ENCODE results near the gene MIER3. TPM values are rescaled to one million over a fixed set of nuclear protein-coding genes. Genes with fewer than 3 reads are reported as not detected.

Gene MIER3
- total RNA-seq, 1 experiment from 2014 or later, result 18.6 TPM

DNA sequence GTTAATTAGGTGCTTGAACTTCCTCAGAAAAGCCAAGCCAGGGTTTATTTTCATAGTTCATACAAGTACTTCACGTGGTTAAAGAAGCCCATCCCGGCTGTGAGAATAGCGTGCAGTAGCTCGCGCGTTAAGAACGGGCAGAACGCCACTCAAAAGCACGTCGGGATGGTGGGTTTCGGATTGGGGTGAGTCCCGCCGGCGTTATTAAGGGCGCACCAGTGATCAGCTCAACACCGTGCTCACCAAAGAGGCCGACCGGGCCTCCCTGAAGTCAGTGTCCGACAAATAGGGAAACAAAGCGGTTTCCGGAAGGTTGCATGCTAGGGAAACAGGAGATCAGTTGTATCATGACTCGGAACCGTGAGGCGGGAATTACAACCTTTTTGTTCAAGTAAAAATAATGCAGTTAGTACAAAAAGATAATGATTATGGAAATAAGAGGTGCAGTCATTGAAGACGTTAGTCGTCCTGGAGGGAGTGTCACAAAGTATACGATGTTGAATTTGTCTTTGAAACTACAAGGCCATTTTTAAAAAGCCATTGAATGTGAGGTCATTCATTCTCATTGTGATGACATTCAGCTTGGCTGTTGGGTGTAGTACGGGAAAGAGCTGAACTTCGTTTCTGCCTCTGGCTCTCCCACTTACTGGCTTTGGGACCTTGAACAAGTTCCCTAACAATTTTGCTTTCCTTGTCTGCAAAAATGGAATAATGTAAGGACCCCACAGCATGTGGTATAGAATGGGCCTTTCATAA lies 41.5 kb downstream of the MIER3 start:
- DNase-seq (ENCODE audit: low read depth), result no peak
- in situ Hi-C loops (cut with HindIII; ENCODE audit: low pct_unique_long_range_greater_than_20kb, low sequenced_read_pairs), result no loop called here

- DNase-seq (ENCODE audit: low read depth), result peak; percentile 93
- in situ Hi-C loops (cut with HindIII; ENCODE audit: low pct_unique_long_range_greater_than_20kb, low sequenced_read_pairs), result no loop called here
Observed at GRCh38 chr5:56909294-56910209, 42.4 kb downstream of the MIER3 start, which contains the start of gene SETD9. Gene SETD9, plus strand, starts transcription at chr5:56909596. Its CDS starts 50 bp downstream, at chr5:56909646.

- DNase-seq (ENCODE audit: low read depth), result no peak
- in situ Hi-C loops (cut with HindIII; ENCODE audit: low pct_unique_long_range_greater_than_20kb, low sequenced_read_pairs), result no loop called here
Observed at GRCh38 chr5:56908942-56909293, 43.0 kb downstream of the MIER3 start.

DNA sequence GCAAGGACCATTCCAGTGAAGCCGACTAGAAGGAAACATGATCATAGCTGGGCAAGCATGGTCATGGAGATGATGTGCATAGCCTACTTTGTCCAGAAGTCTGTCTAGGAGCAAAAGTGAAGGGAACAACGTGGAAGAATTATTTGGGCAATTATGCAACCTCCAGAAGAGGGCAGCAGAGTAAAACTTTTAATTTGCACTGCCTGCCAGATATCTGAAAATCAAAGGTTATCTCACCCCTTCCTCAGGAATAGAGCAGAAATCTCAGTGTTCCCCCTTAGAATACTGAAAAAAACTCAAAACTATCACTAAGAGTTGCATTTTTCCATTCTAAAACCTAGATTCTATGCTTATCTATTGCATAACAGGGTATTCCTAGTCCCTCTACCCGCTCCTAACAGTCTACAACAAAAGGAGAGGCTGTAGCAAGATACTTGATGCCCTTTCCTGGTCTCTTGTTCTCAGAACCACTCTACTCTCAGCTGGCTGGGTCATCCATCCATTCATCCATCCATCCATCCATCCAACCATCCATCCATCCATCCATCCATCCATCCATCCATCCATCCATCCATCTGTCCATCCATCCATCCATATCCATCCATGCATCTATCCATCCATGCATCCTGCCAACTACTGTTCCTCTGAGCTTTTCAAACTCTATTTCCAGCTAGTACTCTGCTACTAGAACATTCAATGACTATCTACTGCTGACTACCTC lies 50.9 kb downstream of the MIER3 start:
- peak; percentile 41 for DNase-seq (ENCODE audit: low read depth)
- in situ Hi-C loops (cut with HindIII; ENCODE audit: low pct_unique_long_range_greater_than_20kb, low sequenced_read_pairs), result no loop called here

GRCh38 chr5:56900395-56900794 lies 51.5 kb downstream of the MIER3 start:
- DNase-seq (ENCODE audit: low read depth), result no peak
- in situ Hi-C loops (cut with HindIII; ENCODE audit: low pct_unique_long_range_greater_than_20kb, low sequenced_read_pairs), result no loop called here

DNA sequence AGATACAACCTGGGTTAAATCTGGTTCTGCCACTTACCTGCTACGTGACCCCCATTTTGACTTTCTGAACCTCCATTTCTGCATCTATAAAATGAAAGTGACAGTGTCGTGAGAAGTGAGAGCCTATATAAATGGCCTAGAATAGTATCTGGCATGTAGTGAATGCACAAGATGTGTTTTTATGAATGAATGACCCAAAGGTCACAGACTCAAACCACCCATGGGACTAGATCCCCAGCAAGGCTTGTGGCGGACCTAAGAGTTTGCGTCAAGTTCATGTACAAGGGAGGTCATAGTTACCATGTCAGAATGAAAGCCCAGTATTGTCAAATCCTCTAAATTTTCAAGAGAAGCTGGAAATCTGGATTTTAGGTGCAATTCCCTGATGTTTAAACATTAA lies 53.7 kb downstream of the MIER3 start:
- in situ Hi-C loops (cut with HindIII; ENCODE audit: low pct_unique_long_range_greater_than_20kb, low sequenced_read_pairs), result no loop called here
- no peak for DNase-seq (ENCODE audit: low read depth)

GRCh38 chr5:56896763-56897162 lies 55.2 kb downstream of the MIER3 start:
- in situ Hi-C loops (cut with HindIII; ENCODE audit: low pct_unique_long_range_greater_than_20kb, low sequenced_read_pairs), result no loop called here
- no peak for DNase-seq (ENCODE audit: low read depth)

DNA sequence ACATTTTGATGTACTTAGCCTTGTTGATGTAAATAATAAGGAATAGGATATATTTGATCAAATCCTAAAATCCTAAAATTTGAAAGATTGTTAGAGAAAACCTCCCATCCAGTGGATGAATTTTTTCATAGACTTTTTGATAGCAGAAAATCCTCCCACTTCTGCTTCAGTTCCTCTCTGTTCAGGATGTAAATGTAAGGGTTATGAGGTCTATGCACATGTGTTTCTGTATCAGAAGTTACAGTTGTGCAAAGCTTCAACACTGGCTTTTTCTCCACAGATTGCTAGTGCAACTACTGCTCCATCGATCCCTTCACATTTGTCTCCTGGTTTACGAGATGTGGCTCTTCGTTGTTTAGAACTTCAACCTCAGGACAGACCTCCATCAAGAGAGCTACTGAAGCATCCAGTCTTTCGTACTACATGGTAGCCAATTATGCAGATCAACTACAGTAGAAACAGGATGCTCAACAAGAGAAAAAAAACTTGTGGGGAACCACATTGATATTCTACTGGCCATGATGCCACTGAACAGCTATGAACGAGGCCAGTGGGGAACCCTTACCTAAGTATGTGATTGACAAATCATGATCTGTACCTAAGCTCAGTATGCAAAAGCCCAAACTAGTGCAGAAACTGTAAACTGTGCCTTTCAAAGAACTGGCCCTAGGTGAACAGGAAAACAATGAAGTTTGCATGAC lies 58.5 kb downstream of the MIER3 start:
- no peak for DNase-seq (ENCODE audit: low read depth)
- in situ Hi-C loops (cut with HindIII; ENCODE audit: low pct_unique_long_range_greater_than_20kb, low sequenced_read_pairs), result no loop called here

DNA sequence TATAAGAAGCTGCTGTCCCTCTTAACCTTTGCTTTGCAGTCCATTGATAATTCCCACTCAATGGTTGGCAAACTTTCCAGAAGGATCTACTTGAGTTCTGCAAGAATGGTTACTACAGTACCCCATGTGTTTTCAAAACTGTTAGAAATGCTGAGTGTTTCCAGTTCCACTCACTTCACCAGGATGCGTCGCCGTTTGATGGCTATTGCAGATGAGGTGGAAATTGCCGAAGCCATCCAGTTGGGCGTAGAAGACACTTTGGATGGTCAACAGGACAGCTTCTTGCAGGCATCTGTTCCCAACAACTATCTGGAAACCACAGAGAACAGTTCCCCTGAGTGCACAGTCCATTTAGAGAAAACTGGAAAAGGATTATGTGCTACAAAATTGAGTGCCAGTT lies 70.4 kb downstream of the MIER3 start:
- in situ Hi-C loops (cut with HindIII; ENCODE audit: low pct_unique_long_range_greater_than_20kb, low sequenced_read_pairs), result no loop called here
- DNase-seq (ENCODE audit: low read depth), result no peak

GRCh38 chr5:56876327-56876726 lies 75.6 kb downstream of the MIER3 start:
- peak; percentile 64 for DNase-seq (ENCODE audit: low read depth)

DNA sequence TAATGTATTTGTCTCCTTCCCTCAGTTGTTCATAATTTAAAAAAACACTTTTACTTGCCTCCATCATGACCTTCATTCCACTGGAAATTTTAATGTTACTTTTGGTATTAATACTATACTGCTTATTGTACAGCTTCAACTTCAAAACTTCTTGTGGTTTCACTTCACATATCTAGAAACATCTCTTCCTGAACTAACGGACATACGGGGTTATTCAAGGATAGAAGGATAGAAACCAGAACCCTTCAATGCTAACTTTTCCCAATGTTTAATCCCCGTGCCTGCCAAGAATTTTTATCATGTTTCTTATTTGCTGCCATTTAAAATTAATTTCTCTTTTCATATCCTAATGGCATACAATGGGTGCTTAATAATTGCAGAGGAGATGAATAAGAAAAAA lies 78.9 kb downstream of the MIER3 start:
- no peak for DNase-seq (ENCODE audit: low read depth)
- in situ Hi-C loops (cut with HindIII; ENCODE audit: low pct_unique_long_range_greater_than_20kb, low sequenced_read_pairs), result no loop called here

More at GRCh38 chr5:56876327-56876726, 75.6 kb downstream of the MIER3 start:
- in situ Hi-C loops (cut with HindIII; ENCODE audit: low pct_unique_long_range_greater_than_20kb, low sequenced_read_pairs), result no loop called here

DNA sequence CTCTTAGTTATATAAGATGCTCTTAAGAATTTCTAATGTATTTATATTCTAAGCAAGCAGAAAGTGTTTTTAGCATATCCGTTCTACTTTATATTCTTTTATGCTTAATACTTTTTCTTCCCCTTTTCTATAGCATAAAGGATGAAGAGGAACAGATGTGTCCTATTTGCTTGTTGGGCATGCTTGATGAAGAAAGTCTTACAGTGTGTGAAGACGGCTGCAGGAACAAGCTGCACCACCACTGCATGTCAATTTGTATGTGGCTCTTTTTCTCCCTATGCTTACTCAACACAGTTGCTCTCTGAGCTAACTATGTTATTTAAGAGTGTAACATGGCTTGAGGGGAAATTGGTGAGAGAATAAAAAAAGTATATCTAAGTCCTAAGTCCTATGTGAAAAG lies 80.1 kb downstream of the MIER3 start:
- in situ Hi-C loops (cut with HindIII; ENCODE audit: low pct_unique_long_range_greater_than_20kb, low sequenced_read_pairs), result no loop called here
- DNase-seq (ENCODE audit: low read depth), result no peak

Other genes starting within 250 kb of the MIER3 start
- gene MAP3K1, start 136.6 kb downstream of the MIER3 start, total RNA-seq (2014; rRNA removed; shearing (Covaris generic); ENCODE audit: low replicate concordance), result 32.4 and 38.0 TPM in 2 replicates
- 37.2 and 48.9 TPM in 2 replicates for gene SETD9, start 42.5 kb downstream of the MIER3 start, total RNA-seq (2014; rRNA removed; shearing (Covaris generic); ENCODE audit: low replicate concordance)
- gene GPBP1, start 221.9 kb upstream of the MIER3 start, total RNA-seq (2014; rRNA removed; shearing (Covaris generic); ENCODE audit: low replicate concordance), result 42.8 and 55.1 TPM in 2 replicates

Data from Caki2 (cell line).